AG10803 (cell line): ENCODE results near the gene RIOK2.
"Not testable (repeated sequence)": the region's sequence is repeated elsewhere in the genome, so short reads cannot be mapped to it uniquely, and the experiment has no call there.

ENCODE experiments used
- DNase-seq: peaks from one replicate; pipeline ENCODE4 v3.0.0; 2010; ENCODE audit warnings: low read depth
- H3K4me3 ChIP-seq: 2 replicates; pipeline ENCODE4 v1.5.1; 2011; ENCODE audit warnings: mild to moderate bottlenecking, low read length, control low read depth
- TF ChIP-seq, protein P1 (sequence below): conservative IDR thresholded peaks from 2 replicates; pipeline ENCODE4 v1.5.1; 2011; ENCODE audit warnings: mild to moderate bottlenecking, low read length, control low read depth, inconsistent platforms

RIOK2 gene

DNA sequence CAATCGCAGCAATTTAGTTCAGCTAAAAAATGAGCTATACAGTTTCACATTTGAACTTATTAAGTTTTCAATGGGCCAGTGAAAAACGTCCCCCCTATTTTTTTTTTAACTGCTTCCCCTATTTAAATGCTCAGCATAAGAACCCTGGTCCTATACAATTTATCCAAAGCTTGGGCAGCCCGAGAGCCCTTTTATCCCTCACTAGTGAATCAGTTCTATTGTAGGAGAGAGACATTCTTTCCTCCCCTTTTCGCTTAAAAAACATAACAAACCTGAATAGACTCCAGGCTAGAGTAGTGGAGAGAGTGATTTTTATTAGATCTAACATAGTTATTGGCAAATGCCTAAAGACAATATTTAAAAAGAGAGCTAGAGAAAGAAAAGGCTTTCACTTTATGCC lies 42.0 kb downstream of the RIOK2 start:
- TF ChIP-seq, protein P1, sequence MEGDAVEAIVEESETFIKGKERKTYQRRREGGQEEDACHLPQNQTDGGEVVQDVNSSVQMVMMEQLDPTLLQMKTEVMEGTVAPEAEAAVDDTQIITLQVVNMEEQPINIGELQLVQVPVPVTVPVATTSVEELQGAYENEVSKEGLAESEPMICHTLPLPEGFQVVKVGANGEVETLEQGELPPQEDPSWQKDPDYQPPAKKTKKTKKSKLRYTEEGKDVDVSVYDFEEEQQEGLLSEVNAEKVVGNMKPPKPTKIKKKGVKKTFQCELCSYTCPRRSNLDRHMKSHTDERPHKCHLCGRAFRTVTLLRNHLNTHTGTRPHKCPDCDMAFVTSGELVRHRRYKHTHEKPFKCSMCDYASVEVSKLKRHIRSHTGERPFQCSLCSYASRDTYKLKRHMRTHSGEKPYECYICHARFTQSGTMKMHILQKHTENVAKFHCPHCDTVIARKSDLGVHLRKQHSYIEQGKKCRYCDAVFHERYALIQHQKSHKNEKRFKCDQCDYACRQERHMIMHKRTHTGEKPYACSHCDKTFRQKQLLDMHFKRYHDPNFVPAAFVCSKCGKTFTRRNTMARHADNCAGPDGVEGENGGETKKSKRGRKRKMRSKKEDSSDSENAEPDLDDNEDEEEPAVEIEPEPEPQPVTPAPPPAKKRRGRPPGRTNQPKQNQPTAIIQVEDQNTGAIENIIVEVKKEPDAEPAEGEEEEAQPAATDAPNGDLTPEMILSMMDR = no peak
- no peak overlapping the region for H3K4me3 ChIP-seq
- no peak for DNase-seq

DNA sequence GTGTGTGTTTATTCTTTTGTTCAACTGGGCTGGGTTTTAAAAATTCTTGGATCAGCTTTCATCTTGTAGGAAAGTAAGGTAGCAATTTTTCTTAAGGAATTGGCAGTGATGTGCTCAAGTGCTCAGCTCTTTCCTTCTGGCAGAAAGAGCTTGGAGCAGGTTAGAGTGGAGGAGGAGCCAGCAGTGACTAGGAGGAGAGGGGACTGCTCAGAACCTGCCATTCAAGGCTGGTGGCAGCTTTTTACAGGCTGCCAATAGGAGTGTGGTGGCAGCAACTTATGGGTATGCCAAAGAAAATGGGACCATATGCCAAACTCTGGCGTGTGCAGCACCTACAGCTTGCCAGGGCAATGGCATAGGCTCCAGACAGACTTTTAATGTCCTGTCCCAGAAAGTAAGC lies 42.8 kb downstream of the RIOK2 start:
- not testable (repeated sequence) for DNase-seq, H3K4me3 ChIP-seq

DNA sequence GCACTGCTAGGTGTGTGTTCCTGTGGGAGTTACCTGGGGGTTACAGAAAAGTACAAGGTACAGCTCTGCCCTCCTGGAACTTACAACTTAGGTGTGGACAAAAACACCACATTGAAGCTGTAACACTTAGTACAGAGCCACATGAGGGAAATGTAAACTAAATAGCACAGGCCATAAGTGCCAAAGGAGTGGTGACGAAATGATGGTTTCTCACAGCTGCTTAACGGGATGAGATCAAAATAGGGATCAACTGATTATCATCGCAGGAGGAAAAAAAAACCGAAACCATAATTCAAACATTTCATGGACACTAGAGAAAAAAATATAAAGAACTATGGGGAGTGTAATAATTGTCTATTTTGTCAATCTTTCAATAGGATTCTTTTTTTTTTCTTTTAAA lies 46.6 kb downstream of the RIOK2 start:
- TF ChIP-seq, protein P1 = no peak
- no peak overlapping the region for H3K4me3 ChIP-seq
- DNase-seq = no peak

DNA sequence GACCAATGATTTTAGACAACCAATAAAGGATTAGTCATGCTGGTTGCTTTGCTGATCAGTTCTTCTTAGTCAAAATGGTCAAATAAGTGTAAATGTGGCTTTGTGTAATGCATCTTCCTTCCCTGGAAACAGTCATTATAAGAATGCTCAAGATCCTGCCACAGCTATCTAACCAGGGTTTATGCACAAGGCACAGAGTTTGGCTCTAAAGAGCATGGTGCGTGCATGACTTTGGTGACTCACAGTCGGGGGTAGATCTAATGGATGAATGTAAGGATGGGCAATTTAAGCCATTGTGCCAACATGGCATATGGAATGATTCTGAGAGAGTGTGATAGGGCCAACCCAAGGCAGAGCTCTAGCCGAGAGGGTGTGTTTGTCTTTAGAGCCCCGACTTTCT lies 47.2 kb downstream of the RIOK2 start:
- TF ChIP-seq, protein P1 = no peak
- H3K4me3 ChIP-seq = no peak overlapping the region
- no peak for DNase-seq

DNA sequence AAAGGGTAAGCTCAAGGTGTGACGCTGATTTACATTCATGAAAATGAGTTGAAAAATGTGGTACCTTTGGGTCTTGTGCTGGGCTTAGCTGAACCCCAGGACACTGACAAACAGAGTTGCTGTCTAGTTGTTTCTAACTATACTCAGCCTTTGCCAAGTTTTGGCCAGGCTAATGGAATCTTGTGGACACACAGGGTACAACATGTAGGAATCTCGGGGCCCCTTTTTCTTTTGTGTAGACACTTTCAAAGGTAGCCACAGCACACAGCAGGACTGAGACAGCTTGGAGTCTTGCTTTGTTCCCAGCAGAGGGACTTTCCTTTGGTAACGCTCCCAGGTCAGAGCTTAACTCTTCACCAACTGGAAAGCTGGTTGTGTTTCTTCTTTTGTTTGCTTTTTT lies 48.4 kb downstream of the RIOK2 start:
- TF ChIP-seq, protein P1 = no peak
- no peak for DNase-seq
- H3K4me3 ChIP-seq = no peak overlapping the region

DNA sequence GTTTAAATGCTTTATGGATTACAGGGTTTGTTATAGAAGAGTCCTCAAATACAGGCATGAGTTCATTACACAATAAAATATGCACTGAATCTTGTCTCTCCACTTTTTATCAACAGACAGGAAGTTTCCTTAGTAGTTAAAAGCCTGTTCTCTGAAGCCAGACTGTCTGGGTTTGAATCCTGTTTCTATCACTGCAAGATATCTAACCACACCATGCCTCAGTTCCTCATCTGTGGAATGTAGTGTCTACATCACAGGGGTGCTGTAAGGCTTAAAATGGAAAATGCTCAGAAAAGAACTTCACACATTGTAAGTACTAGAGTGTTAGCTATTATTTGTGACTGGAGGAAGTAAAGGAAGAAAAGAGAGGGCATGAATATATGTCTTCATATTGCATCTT lies 49.9 kb downstream of the RIOK2 start:
- DNase-seq = no peak
- no peak overlapping the region for H3K4me3 ChIP-seq
- TF ChIP-seq, protein P1 = no peak

DNA sequence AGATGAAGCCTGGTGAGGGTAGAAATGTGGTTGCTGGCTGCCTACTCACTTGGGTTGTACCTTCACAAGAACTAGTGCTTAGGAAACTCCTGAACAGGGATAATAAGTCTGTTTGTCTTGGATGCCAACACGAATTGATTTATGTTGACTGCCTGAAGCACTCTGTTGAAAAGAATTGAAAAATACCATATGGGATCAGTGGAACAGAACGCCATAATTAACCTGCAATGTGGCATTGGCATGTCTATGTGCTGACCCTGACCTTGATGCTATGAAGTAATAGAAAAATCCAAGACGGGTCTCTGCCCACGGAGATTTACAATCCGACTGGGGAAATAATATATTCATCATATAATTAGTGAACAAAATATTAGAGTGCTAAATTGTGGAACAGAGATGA lies 51.1 kb downstream of the RIOK2 start:
- no peak for DNase-seq
- TF ChIP-seq, protein P1 = no peak
- H3K4me3 ChIP-seq = no peak overlapping the region

DNA sequence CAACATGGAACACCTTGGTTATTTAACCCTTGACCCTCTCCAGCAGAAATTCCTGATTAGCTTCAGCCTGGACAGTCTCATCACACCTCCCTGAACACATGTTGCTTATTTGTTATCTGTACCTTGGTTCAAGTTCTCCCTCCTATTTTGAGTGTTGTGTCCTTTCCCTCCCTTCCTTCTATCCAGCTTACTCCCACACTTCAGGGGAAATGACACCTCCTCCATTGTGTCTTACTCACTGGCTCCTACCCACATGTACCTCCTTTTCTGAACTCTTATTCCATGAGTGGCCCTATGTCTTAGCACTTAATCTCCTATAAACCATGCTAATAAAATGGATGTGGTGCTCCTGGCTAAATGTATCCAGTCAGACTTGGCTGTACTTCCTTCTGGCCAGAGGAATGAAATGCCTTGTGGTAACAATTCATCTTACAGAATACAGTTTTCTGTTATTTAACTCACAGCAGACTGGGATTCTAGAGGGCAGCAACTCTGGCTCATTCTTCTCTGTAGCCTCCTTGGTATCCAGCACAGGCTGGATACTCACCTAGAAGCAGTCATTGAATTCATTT lies 51.8 kb downstream of the RIOK2 start:
- no peak overlapping the region for H3K4me3 ChIP-seq
- TF ChIP-seq, protein P1 = no peak
- no peak for DNase-seq
